Activated CD4-positive, alpha-beta T cell treated with anti-CD3 and anti-CD28 coated beads, Interleukin-2, Interleukin-6, amounts not matched to agents 100 ng/mL and 50 ng/mL, durations not matched to agents 16 hours and 8 hours (primary cell): ENCODE measurements around the gene RAD51B.
A peak's percentile ranks its signal among the peaks of the same experiment; 100 is the strongest.

Source experiments
- DNase-seq: peaks from one replicate; pipeline ENCODE4 v3.0.0-alpha.2; 2020

Gene RAD51B

GRCh38 chr14:68458840-68459469, 639.4 kb downstream of the RAD51B start:
- DNase-seq: no peak

DNA sequence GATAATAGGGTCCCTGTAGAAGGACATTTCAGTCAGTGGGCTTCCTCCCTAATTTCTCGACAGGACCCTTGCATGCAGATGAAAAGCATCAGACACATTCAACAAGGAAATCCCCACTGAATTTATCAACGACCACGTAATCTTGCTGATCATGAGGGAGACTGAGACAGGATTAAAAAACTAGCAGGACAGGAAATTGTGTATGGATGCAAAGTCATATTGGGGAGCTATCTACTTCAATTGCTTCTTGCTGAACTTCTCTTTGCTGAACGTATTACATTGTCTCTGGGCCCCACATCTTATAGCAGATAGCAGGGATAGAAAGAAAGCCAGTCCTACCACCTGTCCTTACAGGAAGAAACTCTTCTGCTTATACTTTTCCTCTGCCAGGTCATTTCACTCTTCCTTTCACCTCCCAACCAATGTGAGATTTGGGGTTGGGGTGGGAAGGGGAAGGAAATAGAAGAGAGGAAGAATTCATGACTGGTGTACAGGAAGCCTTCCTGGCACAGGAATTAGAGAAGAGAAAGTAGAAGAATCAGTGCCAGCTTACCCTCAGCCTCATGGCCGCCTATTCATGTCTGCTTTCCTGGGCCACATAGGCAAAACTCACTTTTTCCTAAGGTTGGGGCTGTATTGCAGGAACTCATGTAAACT, 640.0 kb downstream of the RAD51B start:
- no peak for DNase-seq

DNA sequence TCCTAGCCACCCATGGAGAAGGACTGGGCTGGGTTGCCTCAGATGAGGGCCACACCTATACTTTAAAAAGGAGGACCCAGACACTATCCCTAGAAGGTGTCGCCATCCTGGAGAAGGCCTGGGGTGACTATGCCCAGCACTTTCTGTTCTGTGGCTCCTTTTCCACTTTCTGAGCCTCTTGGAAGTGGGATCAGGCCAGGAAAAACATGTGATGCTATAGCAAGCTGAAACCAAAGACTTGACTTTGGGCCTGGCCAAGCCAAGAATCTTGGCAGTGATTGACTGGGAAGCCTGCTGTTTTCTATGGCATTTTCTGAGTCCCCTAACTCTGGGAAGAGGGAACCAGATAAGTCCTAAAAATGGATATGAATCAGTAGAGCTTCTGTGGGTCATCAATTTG, 641.0 kb downstream of the RAD51B start:
- no peak for DNase-seq

- no peak for DNase-seq
Observed at GRCh38 chr14:68461086-68461485, 641.5 kb downstream of the RAD51B start.

- DNase-seq: no peak
Observed at GRCh38 chr14:68462683-68463082, 643.1 kb downstream of the RAD51B start.

DNA sequence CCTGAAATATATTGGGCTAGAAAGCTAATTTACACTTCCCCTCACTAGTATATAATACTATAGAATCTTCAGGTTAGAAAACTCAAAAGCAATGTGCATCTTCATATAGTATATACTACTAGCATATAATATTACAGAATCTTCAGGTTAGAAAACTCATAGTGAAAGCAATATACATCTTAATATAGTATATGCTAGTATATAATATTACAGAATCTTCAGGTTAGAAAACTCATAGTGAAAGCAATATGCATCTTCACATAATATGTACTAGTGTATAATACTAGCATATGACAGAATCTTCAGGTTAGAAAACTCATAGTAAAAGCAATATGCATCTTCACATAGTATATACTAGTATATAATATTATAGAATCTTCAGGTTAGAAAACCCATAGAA, 643.7 kb downstream of the RAD51B start:
- DNase-seq: no peak

GRCh38 chr14:68463705-68464374, 644.3 kb downstream of the RAD51B start:
- no peak for DNase-seq

- no peak for DNase-seq
Observed at GRCh38 chr14:68464711-68465110, 645.1 kb downstream of the RAD51B start.

- no peak for DNase-seq
Observed at GRCh38 chr14:68466491-68466977, 647.0 kb downstream of the RAD51B start.

- no peak for DNase-seq
Observed at GRCh38 chr14:68467425-68467824, 647.8 kb downstream of the RAD51B start.

GRCh38 chr14:68468437-68469207, 649.0 kb downstream of the RAD51B start:
- DNase-seq: peak; percentile 68

- DNase-seq: no peak
Observed at GRCh38 chr14:68469208-68469713, 649.7 kb downstream of the RAD51B start.

- DNase-seq: no peak
Observed at GRCh38 chr14:68470361-68470760, 650.8 kb downstream of the RAD51B start.

- DNase-seq: no peak
Observed at GRCh38 chr14:68471029-68471963, 651.7 kb downstream of the RAD51B start.

DNA sequence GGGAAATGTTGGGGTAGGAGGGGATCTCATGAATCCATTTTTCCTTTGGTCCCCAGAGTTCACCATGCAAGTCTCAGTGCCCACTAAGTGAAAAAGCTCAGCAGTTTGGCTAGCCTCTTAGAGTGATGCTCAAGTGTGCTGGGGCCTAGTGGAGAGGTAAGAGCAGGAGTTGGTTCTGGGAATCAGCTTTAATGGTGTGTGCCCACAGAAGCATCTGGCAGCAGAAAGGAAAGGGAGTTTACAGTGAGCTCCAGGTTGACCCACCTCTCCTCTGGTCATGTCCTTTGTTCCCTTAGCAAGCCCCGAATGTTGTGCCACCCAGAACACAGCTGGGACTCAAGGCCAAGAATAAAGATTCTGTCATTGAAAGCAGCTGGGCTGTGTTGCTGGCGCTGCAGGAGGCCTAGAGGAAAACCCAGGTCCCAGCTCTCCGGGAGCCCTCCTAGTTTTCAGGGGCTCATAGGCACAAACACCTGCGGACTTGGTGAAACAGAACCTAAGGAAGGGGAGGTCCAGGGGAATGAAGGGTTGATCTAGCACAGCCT, 652.5 kb downstream of the RAD51B start:
- DNase-seq: no peak

DNA sequence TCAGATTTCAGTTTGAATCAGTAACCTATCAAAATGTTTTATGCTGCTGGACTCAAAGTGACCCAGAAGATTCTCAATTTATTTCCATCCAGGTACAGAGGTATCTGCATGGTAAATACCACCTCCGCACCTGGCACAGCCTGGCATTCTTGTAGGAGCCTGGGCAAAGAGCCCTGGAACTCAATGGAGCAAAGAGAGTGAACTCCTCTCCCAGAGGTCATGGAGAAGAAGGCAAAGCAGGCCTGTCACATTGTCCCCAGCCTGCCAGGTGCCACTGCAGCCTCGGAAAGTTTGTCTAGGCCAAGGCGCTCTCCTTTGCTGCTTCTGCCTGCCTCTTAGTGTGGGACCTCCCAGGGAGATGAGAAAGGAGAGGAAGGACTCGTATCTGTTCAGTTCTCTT, 653.5 kb downstream of the RAD51B start:
- DNase-seq: no peak

DNA sequence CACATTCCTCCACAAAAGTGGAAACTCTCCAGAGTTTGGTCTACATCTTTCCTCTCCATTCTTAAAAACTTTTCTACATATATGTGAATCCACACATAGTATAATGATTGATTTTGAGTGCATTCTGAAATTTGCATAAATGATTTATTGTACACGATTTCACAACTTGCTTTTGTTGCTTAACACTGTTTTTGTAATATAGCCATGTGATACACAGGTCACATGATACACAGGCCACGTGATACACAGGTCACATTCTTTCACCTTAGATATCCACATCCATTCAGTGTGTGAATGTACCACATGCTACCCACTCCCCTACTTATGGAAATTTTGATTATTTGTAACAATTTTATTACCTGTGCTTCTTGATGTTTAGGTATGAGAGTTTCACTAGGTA, 654.2 kb downstream of the RAD51B start:
- DNase-seq: no peak

GRCh38 chr14:68474741-68475140, 655.2 kb downstream of the RAD51B start:
- DNase-seq: no peak

GRCh38 chr14:68475802-68476201, 656.2 kb downstream of the RAD51B start:
- DNase-seq: no peak

DNA sequence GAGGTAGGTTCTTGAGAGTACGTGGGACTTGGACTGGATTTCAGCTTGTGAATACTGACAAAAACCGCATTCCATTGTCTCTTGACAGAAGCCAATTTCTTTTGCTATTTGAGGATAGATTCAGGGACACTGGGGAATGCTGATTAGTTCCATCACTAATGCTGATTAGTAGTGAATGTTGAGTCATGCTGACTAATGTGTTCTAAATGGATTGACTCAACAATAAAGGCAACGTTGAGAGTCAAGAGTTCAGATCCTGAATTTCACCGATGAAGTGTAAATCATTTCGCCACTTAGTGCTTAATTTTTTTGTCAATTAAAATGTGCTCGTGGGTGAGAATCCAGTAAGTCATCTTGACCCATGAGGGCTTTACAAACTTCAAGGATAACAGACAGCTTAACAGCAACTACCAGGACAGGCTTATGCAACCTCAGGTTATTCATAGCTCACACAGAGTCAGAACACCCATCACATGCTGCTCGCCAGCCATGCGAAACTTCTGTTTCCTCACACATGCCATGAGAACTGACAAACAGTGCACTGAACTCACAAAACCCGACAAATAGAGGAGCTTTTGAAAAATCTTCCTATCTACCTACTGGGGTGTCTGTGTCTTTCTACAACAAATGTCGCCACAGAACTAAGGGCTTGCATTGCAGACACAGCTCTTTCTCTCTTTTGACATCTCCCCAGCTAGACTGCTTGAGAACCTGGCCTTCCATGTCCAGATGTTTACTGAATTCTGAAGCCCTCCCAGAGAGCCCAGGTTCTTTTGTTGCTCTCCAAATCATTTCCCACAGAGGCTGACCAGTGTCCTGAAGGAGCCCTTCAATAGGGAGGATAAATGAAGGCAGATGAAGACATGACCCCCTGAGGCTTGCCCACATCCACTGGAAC, 656.9 kb downstream of the RAD51B start:
- DNase-seq: no peak

DNA sequence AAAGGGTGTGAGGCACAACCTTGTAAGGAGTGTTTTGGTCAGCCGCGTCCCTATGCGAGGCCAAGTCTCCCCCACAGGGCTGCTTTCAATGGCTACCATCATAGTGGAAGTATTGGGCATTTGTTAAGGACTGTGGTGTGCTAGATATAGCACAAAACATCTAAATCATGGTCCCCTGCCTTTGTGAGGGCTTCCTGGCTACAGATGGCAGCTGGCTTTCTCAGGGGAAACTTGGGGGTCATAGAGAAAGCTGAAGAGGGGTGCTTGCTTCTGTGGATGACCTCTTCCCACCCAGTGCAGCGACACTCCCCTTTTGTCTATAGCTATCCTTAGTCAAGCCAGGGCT, 657.5 kb downstream of the RAD51B start:
- no peak for DNase-seq
